CD4-positive, alpha-beta T cell treated with Interleukin-17A for 4 hours (primary cell): ENCODE results near the gene SSH2.
A peak's percentile ranks its signal among the peaks of the same experiment; 100 is the strongest.

ENCODE experiments used
- DNase-seq: peaks from one replicate; pipeline ENCODE4 v3.0.0-alpha.2; 2020; ENCODE audit warnings: mixed read lengths

The SSH2 gene

GRCh38 chr17:29585080-29585751 is 344.8 kb downstream of the SSH2 start:
- DNase-seq: peak; percentile 61

- no peak for DNase-seq
Observed at GRCh38 chr17:29584452-29585079, 345.5 kb downstream of the SSH2 start.

- DNase-seq: no peak
Observed at GRCh38 chr17:29583324-29584248, 346.4 kb downstream of the SSH2 start.

- DNase-seq: no peak
Observed at GRCh38 chr17:29582772-29583171, 347.3 kb downstream of the SSH2 start.

GRCh38 chr17:29582254-29582765 is 347.7 kb downstream of the SSH2 start:
- no peak for DNase-seq

- no peak for DNase-seq
Observed at GRCh38 chr17:29581583-29582253, 348.3 kb downstream of the SSH2 start.

- DNase-seq: peak; percentile 93
Observed at GRCh38 chr17:29579866-29580771, 349.9 kb downstream of the SSH2 start.

- no peak for DNase-seq
Observed at GRCh38 chr17:29578626-29579485, 351.2 kb downstream of the SSH2 start.

GRCh38 chr17:29577385-29578211 is 352.4 kb downstream of the SSH2 start:
- no peak for DNase-seq

GRCh38 chr17:29577001-29577370 is 353.0 kb downstream of the SSH2 start:
- no peak for DNase-seq

- no peak for DNase-seq
Observed at GRCh38 chr17:29576214-29577000, 353.6 kb downstream of the SSH2 start.
